GM19463 (cell line): ENCODE data around the gene KITLG.
"Not testable (repeated sequence)": the region's sequence is repeated elsewhere in the genome, so short reads cannot be mapped to it uniquely, and the experiment has no call there.

Experiments
- ATAC-seq: cut with Tn5 transposase; IDR thresholded peaks from one replicate; pipeline ENCODE4 v1.9.1; 2021; ENCODE audit warnings: mild to moderate bottlenecking, moderate library complexity; ENCODE audit not compliant: unreplicated experiment

Gene KITLG

GRCh38 chr12:88580051-88580871 lies at the start of gene KITLG:
KITLG (minus strand) TSS chr12:88580471; CDS start chr12:88580278, 193 bp downstream.
- peak; percentile 88 for ATAC-seq

- ATAC-seq = no peak
Observed at GRCh38 chr12:88628856-88629509, 48.7 kb upstream of the KITLG start.

GRCh38 chr12:88628035-88628434 lies 47.8 kb upstream of the KITLG start:
- not testable (repeated sequence) for ATAC-seq

- no peak for ATAC-seq
Observed at GRCh38 chr12:88627501-88627900, 47.2 kb upstream of the KITLG start.

GRCh38 chr12:88625356-88625755 lies 45.1 kb upstream of the KITLG start:
- no peak for ATAC-seq

- no peak for ATAC-seq
Observed at GRCh38 chr12:88624911-88625310, 44.6 kb upstream of the KITLG start.

GRCh38 chr12:88623777-88624548 lies 43.7 kb upstream of the KITLG start:
- peak; percentile 80 for ATAC-seq

- ATAC-seq = no peak
Observed at GRCh38 chr12:88617352-88617751, 37.1 kb upstream of the KITLG start.

GRCh38 chr12:88615490-88615889 lies 35.2 kb upstream of the KITLG start:
- ATAC-seq = no peak

GRCh38 chr12:88604646-88605045 lies 24.4 kb upstream of the KITLG start:
- no peak for ATAC-seq

GRCh38 chr12:88600272-88600671 lies 20.0 kb upstream of the KITLG start:
- ATAC-seq = no peak

GRCh38 chr12:88597365-88597764 lies 17.1 kb upstream of the KITLG start:
- ATAC-seq = no peak

GRCh38 chr12:88595697-88596096 lies 15.4 kb upstream of the KITLG start:
- no peak for ATAC-seq

GRCh38 chr12:88594780-88595179 lies 14.5 kb upstream of the KITLG start:
- ATAC-seq = no peak

GRCh38 chr12:88591343-88591742 lies 11.1 kb upstream of the KITLG start:
- no peak for ATAC-seq

GRCh38 chr12:88590851-88591250 lies 10.6 kb upstream of the KITLG start:
- no peak for ATAC-seq

GRCh38 chr12:88585077-88585476 lies 4.8 kb upstream of the KITLG start:
- ATAC-seq = no peak

GRCh38 chr12:88579601-88580050 lies 645 bp downstream of the KITLG start:
- ATAC-seq = no peak

GRCh38 chr12:88579161-88579517 lies 1.1 kb downstream of the KITLG start:
- no peak for ATAC-seq

- ATAC-seq = no peak
Observed at GRCh38 chr12:88578276-88579160, 1.8 kb downstream of the KITLG start.

- ATAC-seq = no peak
Observed at GRCh38 chr12:88577537-88577936, 2.7 kb downstream of the KITLG start.
